NCI-H526 treated with DMSO at 0.1 percent for 48 hours (cell line): Measurements from ENCODE around the gene MAP3K21.
A peak's percentile ranks its signal among the peaks of the same experiment; 100 is the strongest.

ENCODE experiments used
- DNase-seq: peaks from one replicate; lab custom pipeline; 2025; lab: John Stamatoyannopoulos, UW

MAP3K21 gene

DNA sequence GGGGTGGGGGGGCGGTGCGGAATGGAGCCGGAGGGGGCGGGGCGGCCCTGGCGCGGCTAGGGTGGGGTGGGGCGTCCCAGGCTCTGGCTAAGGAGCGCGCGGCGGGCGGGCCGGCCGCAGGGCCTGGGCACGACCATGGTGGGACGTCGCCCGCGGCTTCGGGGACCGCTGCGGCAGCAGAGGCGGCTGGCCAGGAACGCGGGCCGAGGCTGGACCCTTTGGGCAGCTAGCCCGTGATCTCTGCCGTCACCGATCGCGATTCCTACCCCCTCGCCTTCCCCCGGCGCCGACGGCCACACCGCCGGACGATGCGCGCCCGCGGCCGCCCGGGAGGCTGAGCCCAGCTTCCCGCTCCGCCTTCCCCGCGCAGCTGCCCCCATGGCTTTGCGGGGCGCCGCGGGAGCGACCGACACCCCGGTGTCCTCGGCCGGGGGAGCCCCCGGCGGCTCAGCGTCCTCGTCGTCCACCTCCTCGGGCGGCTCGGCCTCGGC, at the start of gene MAP3K21:
Gene MAP3K21 (plus strand): TSS at position 74 of the 491 bp plus-strand sequence. CDS start 305 bp downstream, at position 379.
- DNase-seq, result no peak

DNA sequence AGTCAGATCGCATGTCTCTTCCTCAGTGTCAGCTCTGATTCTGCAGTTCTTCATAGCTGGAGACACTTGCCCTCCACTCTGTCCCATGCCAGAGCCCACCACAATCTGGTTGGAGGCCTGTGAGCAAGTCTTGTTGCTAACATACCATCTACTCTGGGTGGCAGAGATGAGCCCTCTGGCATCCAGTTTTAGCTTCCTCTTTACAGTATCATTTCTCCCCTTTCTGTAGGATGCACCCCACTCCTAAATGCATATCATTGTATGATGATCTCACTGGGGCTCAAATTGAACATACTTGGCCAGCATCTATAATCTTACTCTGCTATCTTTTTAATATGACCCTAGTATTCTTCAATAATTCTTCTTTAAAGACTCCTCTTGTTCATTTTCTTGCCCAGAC, 48.9 kb upstream of the MAP3K21 start:
- no peak for DNase-seq

DNA sequence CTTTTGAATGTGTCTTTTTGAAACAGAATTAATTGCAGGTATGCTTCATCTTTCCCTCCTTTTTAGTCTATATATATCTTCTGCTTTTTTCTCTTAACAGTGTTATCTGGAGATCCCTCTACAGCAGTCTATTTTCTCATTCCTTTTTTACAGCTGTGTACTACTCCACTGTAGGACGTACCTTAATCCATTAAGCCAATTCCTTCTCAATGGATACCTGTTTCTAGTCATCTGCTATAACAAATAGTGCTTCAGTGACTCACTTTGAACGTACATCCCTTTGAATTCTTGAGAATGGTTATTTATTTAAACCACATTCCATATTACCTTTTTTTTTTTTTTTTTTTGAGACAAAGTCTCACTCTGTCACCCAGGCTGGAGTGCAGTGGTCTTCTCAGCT, 47.6 kb upstream of the MAP3K21 start:
- DNase-seq, result no peak

DNA sequence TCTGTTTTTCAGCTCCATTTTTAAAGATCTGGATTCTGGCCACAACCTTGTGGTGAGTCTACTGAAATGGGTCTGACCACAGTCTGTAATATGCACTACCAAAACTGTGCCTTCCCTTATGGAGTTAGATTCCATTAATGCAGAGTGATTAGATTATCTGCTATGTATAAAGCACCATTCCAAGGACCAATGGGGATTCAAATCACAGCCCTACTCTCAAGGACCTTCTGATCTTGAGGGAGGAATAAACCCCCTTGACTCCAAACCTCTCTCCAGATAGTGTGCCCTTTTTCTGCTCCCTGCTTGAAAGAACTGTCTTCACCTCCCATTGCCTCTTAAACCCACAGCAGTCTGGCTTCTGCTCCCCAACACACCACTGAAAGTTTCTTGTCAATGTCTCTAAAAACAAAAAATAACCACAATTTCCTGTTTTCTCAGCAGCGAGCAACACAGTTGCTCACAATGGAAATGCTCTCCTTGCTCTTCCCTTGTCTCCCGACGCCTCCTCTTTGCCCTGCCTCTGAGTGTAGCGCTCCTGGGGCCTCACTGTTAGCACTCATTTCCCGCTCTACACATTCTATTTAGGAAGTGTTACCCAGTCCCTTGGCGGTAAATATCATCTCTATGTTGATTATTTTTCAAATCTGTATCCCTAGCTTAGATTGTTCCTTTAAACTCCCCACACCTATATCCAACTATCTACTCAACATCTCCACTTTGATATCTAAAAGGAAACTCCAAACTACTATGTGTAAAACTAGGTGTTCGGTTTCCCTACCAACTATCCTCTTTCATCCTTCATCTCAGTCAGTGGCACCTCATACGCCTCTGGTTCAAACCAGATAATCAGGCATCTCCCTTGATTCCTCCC, 45.6 kb upstream of the MAP3K21 start:
- no peak for DNase-seq

DNA sequence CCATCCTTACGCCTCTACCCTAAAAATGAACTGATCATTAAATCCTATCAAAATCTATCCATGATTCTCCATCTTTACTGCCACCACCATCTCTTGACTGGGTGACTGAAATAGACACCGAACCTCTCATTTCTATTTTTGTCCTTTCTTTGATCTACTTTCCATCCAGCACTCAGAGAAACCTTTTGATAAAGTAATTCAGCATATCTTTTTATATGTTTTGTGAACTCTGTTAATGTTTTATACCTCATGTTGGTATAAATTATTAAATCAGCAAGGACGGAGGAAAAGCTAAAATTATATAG, 45.0 kb upstream of the MAP3K21 start:
- no peak for DNase-seq

DNA sequence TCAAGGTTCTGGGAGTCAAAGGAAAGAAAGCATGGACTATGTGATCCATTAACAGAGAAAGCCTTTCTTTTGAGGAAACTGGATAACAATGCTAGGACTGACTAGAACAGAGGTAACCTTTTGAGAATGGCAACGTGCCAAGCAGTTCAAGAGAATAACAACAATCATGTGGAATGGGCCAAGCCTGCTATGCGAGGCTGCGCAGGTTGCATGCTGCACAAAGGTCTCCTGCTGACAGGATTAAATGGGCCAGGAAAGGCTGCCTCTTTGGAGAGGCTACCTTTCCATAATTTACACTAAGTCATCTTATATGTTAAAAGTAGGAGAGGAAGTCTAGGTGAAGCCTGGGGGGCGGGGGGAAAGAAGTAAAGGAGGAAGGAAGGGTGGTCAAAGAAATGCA, 37.8 kb upstream of the MAP3K21 start:
- no peak for DNase-seq

DNA sequence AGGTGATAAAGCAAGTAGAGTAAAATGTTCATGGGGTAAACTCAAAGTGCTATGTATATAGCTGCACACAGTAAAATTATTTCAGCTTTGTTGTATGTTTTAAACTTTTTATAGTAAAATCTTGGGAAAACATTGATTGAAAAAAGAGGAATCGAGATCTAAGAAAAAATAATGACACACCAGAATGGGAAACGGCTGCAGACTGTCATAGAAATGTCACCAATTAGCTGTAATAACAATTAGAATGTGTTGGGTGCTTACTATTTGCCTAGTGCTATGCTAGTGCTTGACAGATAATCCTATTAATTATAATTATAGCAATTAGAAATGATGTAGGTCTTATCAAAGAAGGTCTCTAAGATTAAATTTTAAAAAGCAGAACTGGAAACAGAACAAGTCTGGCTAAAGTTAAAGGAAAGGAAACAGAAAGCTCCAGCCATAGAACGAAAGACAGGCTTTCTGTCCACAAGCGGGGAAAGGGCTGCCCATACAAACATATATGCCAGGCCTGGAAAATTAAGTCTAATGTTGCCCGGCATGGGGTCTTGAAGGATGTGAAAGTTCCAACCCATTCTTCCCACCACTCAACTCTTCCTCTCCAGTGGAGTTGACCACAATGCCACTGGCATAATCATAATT, 37.0 kb upstream of the MAP3K21 start:
- no peak for DNase-seq

DNA sequence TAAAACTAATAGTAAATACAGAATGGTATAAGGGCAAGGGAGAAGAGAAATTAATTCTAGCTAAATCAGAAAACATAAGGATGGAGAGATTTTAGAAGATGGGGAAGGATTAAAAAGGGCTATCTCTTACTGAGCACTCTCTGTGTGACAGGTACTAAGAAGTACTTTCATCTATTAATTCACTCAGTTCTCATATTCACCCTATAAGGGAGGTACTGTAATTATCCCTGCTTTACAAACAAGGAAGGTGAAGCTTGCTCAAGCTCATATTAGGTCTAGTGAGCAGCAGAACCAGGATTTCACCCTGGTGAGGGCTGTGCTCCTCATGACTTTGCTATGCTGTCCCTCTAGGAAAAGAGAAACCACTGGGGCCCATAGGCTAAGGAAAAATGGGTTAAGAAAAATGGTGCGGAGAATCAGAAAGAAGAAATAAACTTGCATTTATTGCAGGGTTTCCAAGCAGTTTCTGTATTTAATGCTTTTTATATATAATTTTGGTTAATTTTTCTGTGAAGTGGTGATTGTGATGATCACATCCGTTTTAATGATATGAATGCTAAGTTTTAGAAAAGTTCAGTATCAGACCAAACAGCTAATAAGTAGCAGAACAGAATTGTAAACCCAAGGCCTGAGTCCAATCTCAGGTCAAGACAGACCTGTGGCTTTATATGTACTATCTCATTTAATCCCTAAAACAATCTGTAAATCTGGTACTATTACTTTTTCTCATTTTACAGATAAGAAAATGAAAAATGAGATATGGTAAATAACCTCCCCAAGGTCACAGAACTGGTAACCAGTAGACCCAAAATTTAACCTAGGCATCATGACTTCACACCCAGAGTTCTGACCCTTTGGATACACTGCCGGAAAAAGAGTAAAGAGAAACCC, 33.7 kb upstream of the MAP3K21 start:
- no peak for DNase-seq

DNA sequence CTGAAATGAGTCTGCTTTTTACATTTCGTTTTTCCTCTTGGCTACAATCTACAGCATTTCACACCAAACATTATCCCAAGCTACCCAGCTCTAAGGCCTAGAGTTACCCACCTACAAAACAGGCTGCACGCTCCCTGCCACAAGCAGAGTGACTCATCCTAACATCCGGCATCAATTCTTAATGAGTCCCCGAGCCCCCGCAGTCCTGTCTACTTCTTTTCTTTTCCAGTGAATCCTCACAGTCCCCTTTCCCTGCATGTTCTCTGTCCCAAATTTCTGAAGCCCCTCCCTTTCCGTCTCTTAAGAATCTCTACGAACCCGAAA, 32.6 kb upstream of the MAP3K21 start:
- DNase-seq, result no peak

DNA sequence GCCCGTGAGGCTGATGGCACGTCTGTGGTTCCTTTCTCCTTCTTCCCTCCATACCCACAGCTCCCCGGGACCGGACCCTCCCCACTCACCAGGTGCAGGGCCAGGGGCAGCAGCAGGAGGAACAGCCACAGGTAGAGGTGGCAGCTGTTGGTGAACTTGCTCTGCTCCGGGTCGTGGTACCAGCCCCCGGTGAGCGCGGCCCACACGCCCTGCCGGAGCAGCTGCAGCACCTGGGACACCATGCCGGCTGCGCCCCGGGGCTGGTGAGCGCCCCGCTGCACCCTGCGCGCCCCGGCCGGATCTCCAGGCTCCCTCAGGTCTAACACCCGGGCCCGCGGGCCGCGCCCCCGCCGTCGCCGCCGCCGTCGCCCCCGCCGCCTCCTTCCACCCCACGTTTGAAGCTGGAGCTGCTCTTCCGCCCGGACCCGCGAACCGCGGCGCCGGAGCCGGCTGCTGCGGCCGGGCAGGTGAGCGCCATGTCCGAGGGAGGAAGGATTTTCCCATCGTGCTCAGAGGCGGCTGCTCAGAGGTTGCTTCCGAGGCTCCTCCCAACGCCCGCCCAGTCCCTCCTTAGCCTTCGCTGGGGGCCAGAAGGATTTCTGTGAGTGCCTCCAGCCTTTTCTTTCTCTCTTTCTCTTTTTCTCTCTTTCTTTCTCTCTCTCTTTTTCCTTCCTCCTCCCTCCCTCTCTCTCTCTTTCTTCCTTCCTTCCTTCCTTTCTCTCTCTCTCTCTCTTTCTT, 32.1 kb upstream of the MAP3K21 start, which contains the start of gene PCNX2:
Gene PCNX2 (minus strand): TSS at position 489 of the 738 bp plus-strand sequence. CDS start 247 bp downstream, at position 242.
- peak; percentile 11 for DNase-seq

DNA sequence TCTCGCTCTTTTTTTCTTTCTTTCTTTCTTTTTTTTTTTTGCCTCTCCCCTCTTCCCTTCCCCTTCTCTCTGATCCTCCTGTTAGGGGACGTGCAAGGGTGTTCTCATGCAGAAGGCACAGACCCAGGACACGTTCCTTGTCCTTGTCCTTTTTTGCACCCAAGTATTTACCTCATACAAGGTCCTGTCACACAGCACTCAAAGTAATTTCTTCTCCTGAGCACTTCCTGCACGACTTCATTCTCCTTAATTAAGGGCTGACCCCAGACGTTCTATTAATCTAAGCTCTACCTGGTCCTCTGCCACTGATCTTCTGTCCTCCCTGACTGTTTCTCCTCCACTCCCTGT, 31.6 kb upstream of the MAP3K21 start:
- no peak for DNase-seq

DNA sequence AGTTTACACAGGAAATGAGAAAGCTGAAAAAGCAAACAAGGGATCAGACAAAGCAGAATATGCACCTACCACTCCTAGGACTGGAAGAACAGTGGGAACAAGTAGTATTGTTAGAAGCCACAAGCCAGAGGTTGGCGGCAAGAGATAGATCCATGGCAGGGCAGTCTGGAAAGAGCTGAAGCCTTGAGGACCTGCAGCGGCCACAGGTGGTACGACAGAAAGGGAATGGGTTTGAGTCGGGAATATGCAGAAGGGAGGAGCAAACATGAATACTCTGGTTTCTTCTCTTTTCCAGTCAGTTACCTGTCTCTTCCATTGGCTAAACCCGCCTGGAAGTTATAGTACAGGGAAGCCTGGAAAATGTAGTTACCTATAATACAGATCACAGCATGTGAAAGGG, 28.1 kb upstream of the MAP3K21 start:
- DNase-seq, result no peak

DNA sequence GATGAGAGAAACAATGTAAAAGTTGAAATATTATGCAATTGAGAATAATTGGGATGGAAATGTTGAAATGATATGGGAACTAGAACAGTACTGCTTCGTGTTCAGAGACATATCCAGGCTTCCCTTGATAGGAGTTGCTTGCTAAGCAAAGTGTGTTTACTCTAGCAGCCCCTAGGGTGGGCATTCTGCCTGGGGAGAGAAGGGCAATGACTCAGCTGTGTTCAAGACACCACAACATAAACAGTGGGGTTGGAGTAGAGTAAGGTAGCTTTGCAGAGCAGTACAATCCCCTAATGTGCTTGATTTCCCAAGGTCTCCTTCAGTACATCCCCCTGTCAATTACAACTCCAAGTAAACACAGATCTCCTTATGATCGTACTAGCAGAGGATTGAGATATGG, 27.2 kb upstream of the MAP3K21 start:
- DNase-seq, result no peak

DNA sequence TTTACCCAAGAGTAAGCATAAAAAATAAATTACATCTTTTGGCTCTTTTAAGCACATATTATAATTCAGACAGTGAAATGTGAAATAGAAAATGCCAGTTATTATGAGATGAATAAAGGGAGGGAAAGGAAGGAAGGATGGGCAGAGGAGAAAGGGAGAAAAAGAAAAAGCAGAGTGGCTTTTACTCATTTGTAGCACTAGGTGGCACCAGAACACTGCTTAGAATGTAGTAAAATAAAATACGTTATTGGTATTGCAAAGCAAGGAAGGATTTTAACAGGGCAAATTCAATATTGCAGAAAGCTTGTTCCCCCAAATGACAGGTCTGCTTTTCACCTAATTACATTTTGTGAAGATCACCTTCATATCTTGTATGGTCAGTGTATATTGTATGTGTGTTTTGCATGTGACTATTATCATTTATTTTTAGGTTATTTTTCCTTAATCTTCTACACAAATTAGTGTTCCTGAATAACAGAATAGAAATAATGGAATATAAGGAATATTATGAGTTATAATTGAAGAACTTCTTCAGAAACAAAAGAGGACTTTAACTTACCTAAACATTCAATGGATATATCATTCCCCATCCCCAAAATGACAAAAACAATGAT, 22.9 kb upstream of the MAP3K21 start:
- no peak for DNase-seq

DNA sequence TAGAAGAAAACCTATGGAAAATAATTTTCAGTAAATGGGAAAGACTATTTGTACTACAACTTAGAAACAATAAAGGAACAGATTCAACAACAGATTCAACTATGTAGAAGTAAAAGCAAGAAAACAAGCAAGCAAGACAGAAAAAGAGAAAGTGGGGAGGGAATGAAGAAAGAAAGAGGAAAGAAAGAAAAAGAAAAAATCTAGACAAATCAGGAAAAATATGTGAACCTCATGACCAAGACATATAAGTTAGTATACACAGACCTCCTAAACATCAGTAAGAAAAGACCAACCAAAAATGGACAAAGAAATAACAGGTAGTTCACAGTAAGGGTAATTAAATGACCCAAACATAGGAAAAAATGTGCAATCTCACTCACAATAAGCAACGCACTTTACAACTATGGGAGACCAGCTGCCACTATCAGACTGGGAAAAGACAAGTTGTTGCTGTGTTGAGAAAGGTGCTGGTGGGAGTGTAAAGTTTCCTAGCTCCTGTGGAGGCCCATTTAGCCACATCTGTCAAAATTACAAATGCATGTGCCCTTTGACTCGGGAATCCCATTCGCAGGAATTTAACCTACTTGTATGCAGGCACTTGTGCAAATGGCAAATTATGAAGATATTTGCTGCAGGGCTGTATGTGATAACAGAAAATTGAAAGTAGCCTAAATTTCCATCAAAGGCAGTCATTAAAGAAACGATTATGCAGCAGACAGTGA, 13.9 kb upstream of the MAP3K21 start:
- DNase-seq, result no peak

DNA sequence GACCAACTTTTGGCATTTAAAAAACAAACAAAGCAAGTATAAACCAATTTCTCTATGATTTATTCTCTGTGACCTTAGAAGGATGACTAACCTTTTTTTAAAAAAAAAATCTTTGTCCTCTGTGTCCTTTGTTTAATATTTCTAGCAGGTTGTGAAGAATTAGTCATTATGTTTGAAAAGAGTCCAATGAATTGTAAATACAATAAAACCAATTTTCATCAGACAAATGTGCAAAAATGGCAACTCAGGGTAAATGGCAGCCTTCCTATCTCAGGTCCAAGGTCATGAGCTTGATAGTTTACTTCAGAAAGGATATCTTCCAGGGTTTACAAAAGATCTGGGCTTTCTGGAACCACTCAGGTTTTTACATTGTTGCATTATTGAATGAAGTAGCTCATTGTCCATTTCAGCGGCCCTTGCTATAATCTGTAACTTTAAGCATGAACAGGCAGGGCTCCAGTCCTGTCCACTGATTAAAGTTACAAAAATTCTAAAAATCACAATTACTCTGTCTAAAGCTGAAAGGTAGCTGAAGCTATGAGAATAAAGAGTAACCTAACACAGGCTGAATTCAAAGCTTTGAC, 11.7 kb upstream of the MAP3K21 start:
- no peak for DNase-seq

DNA sequence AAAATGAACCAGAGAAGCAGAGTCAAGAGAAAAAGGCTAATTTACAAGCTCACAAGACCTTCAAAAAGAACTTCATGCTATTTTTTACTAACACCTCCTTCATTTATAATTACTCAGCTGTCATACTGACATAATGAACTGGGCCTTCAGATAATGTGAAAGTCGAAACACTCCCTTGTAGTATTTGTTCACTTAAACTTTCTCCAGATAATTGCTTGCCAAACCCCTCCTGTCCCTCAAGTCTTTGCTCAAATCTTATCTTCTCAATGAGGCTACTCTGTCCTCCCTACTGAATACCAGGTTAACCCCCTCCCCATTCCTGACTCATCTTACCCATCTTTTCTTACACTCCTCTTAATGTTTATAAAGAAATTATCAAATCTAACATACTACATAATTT, 11.1 kb upstream of the MAP3K21 start:
- DNase-seq, result no peak

DNA sequence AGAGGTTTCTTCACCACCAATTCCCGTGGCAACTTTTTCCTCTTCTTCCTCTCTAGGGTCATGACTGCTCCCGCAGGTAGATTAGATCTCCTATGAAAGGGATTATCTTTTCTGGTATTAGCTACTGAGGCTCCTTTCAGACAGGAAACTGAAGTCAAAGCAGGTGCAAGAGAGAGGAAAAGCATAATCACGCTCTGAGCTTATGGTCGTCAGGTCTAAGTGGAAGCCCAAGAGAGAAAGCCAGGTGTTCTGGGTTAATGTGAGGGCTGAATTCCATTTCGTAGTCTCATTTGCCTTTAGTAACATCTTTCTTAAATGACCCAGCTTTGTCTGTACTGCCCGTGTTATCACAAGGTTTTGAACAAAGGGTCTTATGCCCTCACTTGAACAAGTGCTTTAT, 8.3 kb upstream of the MAP3K21 start:
- no peak for DNase-seq

DNA sequence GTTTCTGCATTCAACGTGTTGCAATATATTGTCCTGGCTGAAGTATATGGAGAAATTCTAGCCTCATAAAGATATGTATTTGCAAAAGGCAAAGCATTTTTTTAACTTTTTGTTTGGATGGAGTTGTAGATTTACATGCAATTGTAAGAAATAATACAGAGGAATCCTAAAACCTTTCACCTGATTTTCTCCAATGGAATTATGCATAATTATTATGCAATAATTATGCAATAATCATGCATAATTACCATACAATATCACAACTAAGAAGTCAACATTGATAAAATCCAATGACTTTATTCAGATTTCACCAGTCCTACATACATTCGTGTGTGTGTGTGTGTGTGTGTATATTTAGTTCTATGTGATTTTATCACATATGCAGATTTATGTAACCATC, 7.5 kb upstream of the MAP3K21 start:
- DNase-seq, result no peak

DNA sequence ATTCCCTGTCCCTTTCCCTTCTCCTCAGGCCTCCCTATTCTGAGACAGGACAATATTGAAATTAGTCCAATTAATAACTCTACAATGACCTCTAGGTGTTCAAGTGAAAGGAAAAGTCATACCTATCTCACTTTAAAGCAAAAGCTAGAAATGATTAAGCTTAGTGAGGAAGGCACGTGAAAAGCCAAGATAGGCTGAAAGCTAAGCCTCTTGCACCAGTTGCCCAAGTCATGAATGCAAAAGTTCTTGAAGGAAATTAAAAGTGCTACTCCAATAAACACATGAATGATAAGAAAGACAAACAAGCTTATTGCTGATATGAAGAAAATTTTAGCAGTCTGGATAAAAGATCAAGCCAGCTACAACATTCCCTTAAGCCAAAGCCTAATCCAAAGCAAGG, 3.8 kb upstream of the MAP3K21 start:
- DNase-seq, result no peak

DNA sequence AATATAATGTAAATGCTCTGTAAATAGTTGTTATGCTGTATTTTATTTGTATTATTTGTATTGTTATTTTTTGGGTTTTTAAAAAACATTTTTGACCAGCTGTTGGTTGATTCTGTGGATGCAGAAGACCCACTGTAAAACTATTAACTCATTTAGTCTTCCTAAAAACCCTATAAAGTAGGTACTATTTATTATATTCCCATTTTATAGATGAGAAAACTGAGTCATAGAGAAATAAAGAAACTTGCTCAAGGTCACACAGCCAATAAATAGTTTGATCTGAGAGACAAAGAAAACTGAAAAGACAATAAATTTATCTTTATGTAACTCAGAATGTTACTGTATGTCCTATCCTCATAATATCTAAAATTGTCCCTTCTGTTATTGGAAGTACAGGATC, 1.2 kb upstream of the MAP3K21 start:
- no peak for DNase-seq
